K562 (cell line): Measurements from ENCODE around the gene SDCBP2. TPM values are rescaled to one million over a fixed set of nuclear protein-coding genes. Genes with fewer than 3 reads are reported as not detected.

Experiments
- ATAC-seq: fragments of 200-7000 bp; cut with Tn5 transposase; 3 replicates; pipeline ENCODE4 v1.9.1; 2020; ENCODE audit warnings: moderate library complexity
- BruUV-seq: library from RNA; stranded (reverse); fragments of 400-500 nt; replicated peaks from 2 replicates; lab custom pipeline; 2021; lab: Mats Ljungman, UMichigan
- CTCF ChIA-PET: fragments of 300-600 bp; formaldehyde crosslinking; extraction: SDS; loops from one replicate; lab custom pipeline; 2021; ENCODE audit warnings: low intra/inter-chr PET ratio; lab: Yijun Ruan, JAX
- POLR2A ChIA-PET: fragments of 300-600, 350-650 bp; sonication (Branson Sonifier 250); formaldehyde crosslinking; extraction: SDS; loops from one replicate; lab custom pipeline; 2021; ENCODE audit warnings: antibody characterized with exemption, inconsistent platforms; lab: Yijun Ruan, JAX
- DNase-seq, 4 experiments: peaks; one replicate each; pipeline versions ENCODE4 v3.0.0 to v3.0.0-alpha.2; 2011 to 2018; ENCODE audit warnings: low spot score in 3 of 4, mixed read lengths in 3 of 4; ENCODE audit errors: extremely low read depth in 1 of 4
- FAIRE-seq: peaks from 2 replicates; lab custom pipeline; 2011; peaks lifted over from hg19 to GRCh38; lab: Jason Lieb, UNC
- H2AFZ ChIP-seq: 2 replicates; pipeline ENCODE4 v1.6.0; 2011; ENCODE audit warnings: low read depth, low read length, control low read depth, inconsistent platforms
- H3K27ac ChIP-seq: fragments of 200-600 bp; 3 replicates; pipeline ENCODE4 v1.8.0; 2011; ENCODE audit warnings: low read depth, mild to moderate bottlenecking, control low read depth, inconsistent platforms, low read length, moderate library complexity, mixed read lengths; ENCODE audit errors: extremely low read depth
- H3K27me3 ChIP-seq, 2 experiments: fragments of 300-600 bp in 1 of 2; 2 replicates in 1 of 2; 3 replicates in 1 of 2; pipeline versions ENCODE4 v1.6.0 to v1.8.0; 2011; ENCODE audit warnings: inconsistent platforms in 2 of 2, low read length in 2 of 2, mild to moderate bottlenecking in 1 of 2, mixed read lengths in 1 of 2, moderate library complexity in 1 of 2; ENCODE audit not compliant: control insufficient read depth in 2 of 2, insufficient read depth in 2 of 2
- H3K36me3 ChIP-seq: fragments of 300-600 bp; 3 replicates; pipeline ENCODE4 v1.8.0; 2011; ENCODE audit warnings: mild to moderate bottlenecking, low read length, inconsistent platforms; ENCODE audit not compliant: control insufficient read depth, insufficient read depth
- H3K4me1 ChIP-seq, 2 experiments: fragments of 200-600 bp in 1 of 2; replicated peaks in 1 of 2; 2 replicates in 1 of 2; 3 replicates in 1 of 2; pipeline versions ENCODE4 v1.5.1 to v1.8.0; 2011; ENCODE audit warnings: inconsistent platforms in 2 of 2, low read length in 2 of 2, mild to moderate bottlenecking in 1 of 2, mixed read lengths in 1 of 2, moderate library complexity in 1 of 2; ENCODE audit not compliant: control insufficient read depth in 2 of 2, insufficient read depth in 2 of 2
- H3K4me2 ChIP-seq: 2 replicates; pipeline ENCODE4 v1.6.1; 2011; ENCODE audit warnings: low read length, control low read depth, inconsistent platforms, mixed read lengths; ENCODE audit not compliant: insufficient read depth
- H3K4me3 ChIP-seq: fragments of 200-600 bp; sonication (generic), shearing (Covaris generic); 2 replicates; pipeline ENCODE4 v1.5.1; 2016; ENCODE audit warnings: control low read depth, inconsistent platforms
- H3K79me2 ChIP-seq: fragments of 200-600 bp; 3 replicates; pipeline ENCODE4 v1.8.0; 2011; ENCODE audit warnings: low read length, inconsistent platforms; ENCODE audit not compliant: control insufficient read depth, insufficient read depth
- H3K9ac ChIP-seq, 2 experiments: 2 replicates each; pipeline versions ENCODE4 v1.6.0 to v1.6.1; 2011; ENCODE audit warnings: low read depth in 2 of 2, low read length in 2 of 2, control low read depth in 1 of 2, inconsistent platforms in 1 of 2, mild to moderate bottlenecking in 1 of 2, mixed read lengths in 1 of 2; ENCODE audit not compliant: insufficient read depth in 1 of 2
- H3K9me1 ChIP-seq: one replicate; pipeline ENCODE4 v1.6.0; 2011; ENCODE audit warnings: inconsistent platforms, mild to moderate bottlenecking, low read length, moderate library complexity; ENCODE audit not compliant: control insufficient read depth, insufficient read depth
- H3K9me3 ChIP-seq: replicated peaks from 2 replicates; pipeline ENCODE4 v1.5.1; 2011; ENCODE audit warnings: low read depth, low read length, inconsistent platforms; ENCODE audit not compliant: control insufficient read depth, insufficient read depth
- H4K20me1 ChIP-seq: replicated peaks from 2 replicates; pipeline ENCODE4 v1.6.1; 2011; ENCODE audit warnings: low read length, inconsistent platforms, mixed read lengths; ENCODE audit not compliant: control insufficient read depth, insufficient read depth
- BACH1 ChIP-seq: fragments of 200-800 bp; sonication (Bioruptor generic); IDR thresholded peaks from 2 replicates; pipeline ENCODE4 v1.6.1; 2016; ENCODE audit warnings: missing genetic modification characterization, missing compliant biosample characterization
- BRD4 ChIP-seq: fragments of 200-600 bp; sonication (generic); IDR thresholded peaks from 2 replicates; pipeline ENCODE4 v1.6.1; 2017; ENCODE audit warnings: inconsistent platforms
- CREB1 ChIP-seq, 2 experiments: sonication (generic) in 1 of 2; formaldehyde crosslinking in 1 of 2; IDR thresholded peaks; 2 replicates each; pipeline versions ENCODE4 v1.6.1 to v1.8.0; 2012 to 2022; ENCODE audit warnings: inconsistent platforms in 1 of 2, mild to moderate bottlenecking in 1 of 2, missing genetic modification reagents in 1 of 2, moderate library complexity in 1 of 2
- DNMT1 ChIP-seq: fragments of 450-650 bp; IDR thresholded peaks from 2 replicates; pipeline ENCODE4 v1.6.1; 2016; ENCODE audit warnings: antibody characterized with exemption, mild to moderate bottlenecking
- HEY1 ChIP-seq: fragments of 250-450 bp; sonication (Bioruptor Pico); IDR thresholded peaks from 2 replicates; pipeline ENCODE4 v1.5.0; 2020; ENCODE audit warnings: mild to moderate bottlenecking, moderate library complexity, borderline replicate concordance
- KDM5B ChIP-seq: fragments of 200-600 bp; sonication (generic); IDR thresholded peaks from 2 replicates; pipeline ENCODE4 v1.6.1; 2012; ENCODE audit warnings: low read depth, mild to moderate bottlenecking, moderate library complexity, low read length, control low read depth, inconsistent platforms; ENCODE audit not compliant: insufficient replicate concordance
- MXI1 ChIP-seq: IDR thresholded peaks from 2 replicates; pipeline ENCODE4 v1.6.1; 2011; ENCODE audit warnings: low read depth, mild to moderate bottlenecking, improper control_type of control experiment, low read length
- RCOR1 ChIP-seq, 2 experiments: IDR thresholded peaks; 2 replicates each; pipeline ENCODE4 v1.6.1; 2012; ENCODE audit warnings: low read depth in 2 of 2, low read length in 2 of 2, borderline replicate concordance in 1 of 2, improper control_type of control experiment in 1 of 2
- STAT5B ChIP-seq: fragments of 250-450 bp; sonication (Bioruptor Pico); IDR thresholded peaks from 2 replicates; pipeline ENCODE4 v1.8.0; 2021; ENCODE audit warnings: mild to moderate bottlenecking, inconsistent platforms
- ZNF444 ChIP-seq: fragments of 250-450 bp; sonication (Bioruptor Pico); IDR thresholded peaks from 2 replicates; pipeline ENCODE4 v1.4.0; 2020; ENCODE audit warnings: mild to moderate bottlenecking, moderate library complexity
- WGBS: fragments of 100-300 bp; shearing (Covaris generic); methylation state at CpG from one replicate; pipeline ENCODE4 v1.1.6; 2016; ENCODE audit warnings: low coverage, mixed read lengths; ENCODE audit not compliant: insufficient coverage; ENCODE audit errors: missing lambda C conversion rate; 5-methylcytosine and 5-hydroxymethylcytosine counted together
- in situ Hi-C: fragments of 300-500 bp; cut with MboI; formaldehyde crosslinking; loops from 4 replicates; pipeline ENCODE4 v1.15.0; 2018; ENCODE audit warnings: inconsistent platforms, mixed read lengths
- intact Hi-C: fragments of 100-400 bp; cut with micrococcal nuclease; formaldehyde crosslinking; loops from 2 replicates; pipeline ENCODE4 v1.14.2; 2022
- polyA plus RNA-seq, 8 experiments: library from polyadenylated mRNA; depleted of rRNA in 4 of 8; stranded (reverse) in 5 of 8; unstranded in 3 of 8; fragments of >200 nt; fragmentation: Nextera tagmentation in 2 of 8; fragmentation: Illumina TruSeq in 1 of 8; extraction: Ambion mirVana in 2 of 8; extraction: Trizol in 1 of 8; gene quantifications; 2 replicates each; pipeline versions ENCODE4 v1.2.1 to v1.2.3, GENCODE V29; 2011 to 2014; ENCODE audit warnings: inconsistent platforms in 1 of 8, missing spikeins in 1 of 8
- total RNA-seq, 7 experiments: library from RNA; depleted of rRNA in 6 of 7; stranded (reverse); fragments of >200 nt in 6 of 7; fragmentation: Illumina TruSeq in 2 of 7; extraction: Trizol in 2 of 7; gene quantifications; 2 replicates each; pipeline versions ENCODE4 v1.2.1 to v1.2.3, GENCODE V29; 2011 to 2021; ENCODE audit warnings: low replicate concordance in 1 of 7
- TF ChIP-seq, protein P1 (sequence below), 2 experiments: fragments of 450-650 bp in 1 of 2; sonication (generic) in 1 of 2; formaldehyde crosslinking in 1 of 2; IDR thresholded peaks in 1 of 2; conservative IDR thresholded peaks in 1 of 2; 2 replicates each; pipeline versions ENCODE4 v1.6.1 to v1.8.1; 2016 to 2023; ENCODE audit warnings: mild to moderate bottlenecking in 2 of 2, moderate library complexity in 2 of 2, inconsistent platforms in 1 of 2, missing genetic modification reagents in 1 of 2

Gene SDCBP2
- total and polyA plus RNA-seq, 9 of the 15 experiments (the other 6 are each of a cell fraction or from before 2014, with no cell fraction given), result 0.06 to 1.2 (median 0.80) TPM

GRCh38 chr20:1369970-1370369 lies 41.0 kb upstream of the SDCBP2 start (continued):
- TF ChIP-seq BACH1 (no peak), DNMT1 (no peak), KDM5B (no peak)

DNA sequence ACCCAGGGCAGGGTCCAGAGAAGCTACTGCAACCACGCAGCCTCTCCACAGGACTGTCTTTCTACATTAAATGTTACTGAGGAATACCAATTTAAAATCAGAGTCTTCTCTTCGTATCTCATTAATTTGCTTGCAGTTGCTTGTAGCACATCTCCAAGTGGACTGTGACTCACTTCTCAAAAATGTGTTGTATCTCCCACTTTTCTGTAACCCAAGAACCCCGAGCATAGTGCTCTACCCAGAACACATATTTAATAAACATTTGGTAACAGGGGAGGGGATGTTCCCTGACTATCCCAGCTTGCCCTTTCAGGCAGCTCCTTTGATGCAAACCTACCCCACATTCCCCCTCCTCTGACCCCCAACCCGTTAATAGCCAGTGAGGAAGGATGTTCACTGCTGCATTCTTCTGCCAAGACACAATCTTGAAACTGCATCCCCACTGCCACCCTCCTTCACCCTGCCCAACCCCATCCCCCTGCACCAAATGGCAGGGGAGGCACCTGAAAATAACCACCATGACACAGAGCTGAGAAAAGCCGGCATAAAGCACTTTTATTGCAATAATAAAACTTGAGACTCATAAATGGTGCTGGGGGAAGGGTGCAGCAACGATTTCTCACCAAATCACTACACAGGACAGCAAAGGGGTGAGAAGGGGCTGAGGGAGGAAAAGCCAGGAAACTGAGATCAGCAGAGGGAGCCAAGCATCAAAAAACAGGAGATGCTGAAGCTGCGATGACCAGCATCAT lies 39.7 kb upstream of the SDCBP2 start:
- peaks cover 8% of the 10 kb centered on the region; the same call in 2 of the 3 replicates for H3K79me2 ChIP-seq
- TF ChIP-seq, protein P1, sequence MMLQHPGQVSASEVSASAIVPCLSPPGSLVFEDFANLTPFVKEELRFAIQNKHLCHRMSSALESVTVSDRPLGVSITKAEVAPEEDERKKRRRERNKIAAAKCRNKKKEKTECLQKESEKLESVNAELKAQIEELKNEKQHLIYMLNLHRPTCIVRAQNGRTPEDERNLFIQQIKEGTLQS (IDR thresholded peaks at IDR 0.05), result no peak
- TF ChIP-seq, protein P1 (CRISPR knock-in tag; conservative IDR thresholded peaks at IDR 0.05), result no peak
- TF ChIP-seq BRD4 (no peak), CREB1 (IDR thresholded peaks at IDR 0.05) (no peak), CREB1 (CRISPR knock-in tag; IDR thresholded peaks at IDR 0.05) (no peak), HEY1 (no peak), STAT5B (CRISPR knock-in tag) (no peak), ZNF444 (CRISPR knock-in tag) (no peak), MXI1 (no peak), RCOR1 (IDR thresholded peaks at IDR 0.05; ENCODE audit: borderline replicate concordance in 1 of 2, low read depth in 2 of 2, low read length in 2 of 2) (no peak)
- H3K27ac ChIP-seq, result no peak overlapping the region
- in situ Hi-C loops, result loop anchor here (10.0 kb wide), 1 partner anchor 256 kb away; the partner anchor contains the start of gene SIRPB1
- TSS peak; percentile 60 for BruUV-seq
- H2AFZ ChIP-seq, result no peak overlapping the region
- ChIA-PET CTCF (no interaction called here), POLR2A (no interaction called here)
- DNase-seq (no peak), FAIRE-seq (no peak), ATAC-seq (no peak)
- H3K36me3 ChIP-seq, result peaks cover 55% of the 10 kb centered on the region; the same call in 2 of the 3 replicates
- no peaks in the 10 kb centered on the region for H3K9me1 ChIP-seq
- H4K20me1 ChIP-seq, result 0 out of 2 replicates have a peak, but pooled peaks cover 4% of the 10 kb centered on the region
- H3K9me3 ChIP-seq, result no peaks in the 10 kb centered on the region
- H3K4me1 ChIP-seq, result peaks cover 0 to 4% of the 10 kb centered on the region in 2 experiments; a peak in 2 of 5 replicates
- intact Hi-C loops, result no loop called here
- no peak overlapping the region for H3K4me2 ChIP-seq
- WGBS, result 80% methylated on average over 6 of the region's 7 CpGs
- H3K4me3 ChIP-seq, result no peak overlapping the region
- no peak overlapping the region for H3K9ac ChIP-seq
- H3K27me3 ChIP-seq, result no peaks in the 10 kb centered on the region
